AG09309 (cell line): Measurements from ENCODE around the gene PRKRIP1.

ENCODE experiments used
- DNase-seq: peaks from one replicate; pipeline ENCODE4 v3.0.0-alpha.2; 2010; ENCODE audit warnings: low read depth
- H3K4me3 ChIP-seq: 2 replicates; pipeline ENCODE4 v1.5.1; 2011; ENCODE audit warnings: mild to moderate bottlenecking, low read depth, low read length, moderate library complexity; ENCODE audit not compliant: control insufficient read depth
- TF ChIP-seq, protein P1 (sequence below): IDR thresholded peaks from 2 replicates; pipeline ENCODE4 v1.5.1; 2011; ENCODE audit warnings: mild to moderate bottlenecking, low read depth, low read length, inconsistent platforms; ENCODE audit not compliant: insufficient read depth, control insufficient read depth; ENCODE audit errors: missing control alignments

PRKRIP1 gene

DNA sequence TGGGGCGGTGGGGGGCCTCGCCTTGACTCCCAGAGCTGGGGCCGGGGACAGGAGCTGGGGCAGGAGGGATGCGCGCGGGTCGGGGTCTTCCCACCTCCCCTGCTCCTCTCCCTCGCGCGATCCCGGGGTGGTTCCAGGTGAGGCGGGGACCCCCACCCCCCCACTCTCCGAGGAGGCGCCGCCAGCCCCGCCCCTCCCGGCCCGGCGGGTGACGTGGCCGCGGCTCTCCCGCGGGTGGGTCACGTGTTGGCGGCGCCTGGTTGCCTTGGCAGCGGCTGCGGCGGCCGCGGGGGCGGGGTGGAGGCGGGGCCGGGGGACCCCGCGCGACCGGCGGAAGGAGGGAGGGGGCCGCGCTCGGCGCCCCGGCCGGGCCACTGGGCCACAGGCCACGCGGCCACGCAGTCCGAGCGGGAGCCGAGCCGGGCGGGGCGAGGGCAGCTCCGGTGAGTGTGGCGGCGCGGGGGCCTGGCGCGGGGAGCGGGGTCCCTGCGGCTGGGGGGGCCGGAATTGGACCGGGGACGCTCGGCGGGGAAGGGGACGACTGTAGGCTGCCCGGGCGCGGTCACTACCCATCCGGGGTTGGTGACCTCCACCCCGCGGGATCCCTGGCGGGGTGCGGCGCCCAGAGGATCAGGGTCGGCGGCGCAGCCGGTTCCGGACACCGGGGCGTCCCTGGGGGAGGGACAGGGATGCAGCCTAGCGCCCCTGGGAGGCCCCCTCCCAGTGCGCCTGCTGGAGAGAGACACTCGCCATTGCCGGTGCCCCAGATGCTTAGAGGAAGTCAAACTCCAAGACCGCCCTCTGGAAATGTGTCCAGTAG, 37.3 kb downstream of the PRKRIP1 start, which contains the start of gene ORAI2:
TSS of gene ORAI2 (plus strand) at position 357 of the 820 bp plus-strand sequence. CDS start 5,382 bp downstream, outside the sequence.
- peak within 1 kb of the TSS; percentile 76 for H3K4me3 ChIP-seq
- DNase-seq, result no peak
- TF ChIP-seq, protein P1, sequence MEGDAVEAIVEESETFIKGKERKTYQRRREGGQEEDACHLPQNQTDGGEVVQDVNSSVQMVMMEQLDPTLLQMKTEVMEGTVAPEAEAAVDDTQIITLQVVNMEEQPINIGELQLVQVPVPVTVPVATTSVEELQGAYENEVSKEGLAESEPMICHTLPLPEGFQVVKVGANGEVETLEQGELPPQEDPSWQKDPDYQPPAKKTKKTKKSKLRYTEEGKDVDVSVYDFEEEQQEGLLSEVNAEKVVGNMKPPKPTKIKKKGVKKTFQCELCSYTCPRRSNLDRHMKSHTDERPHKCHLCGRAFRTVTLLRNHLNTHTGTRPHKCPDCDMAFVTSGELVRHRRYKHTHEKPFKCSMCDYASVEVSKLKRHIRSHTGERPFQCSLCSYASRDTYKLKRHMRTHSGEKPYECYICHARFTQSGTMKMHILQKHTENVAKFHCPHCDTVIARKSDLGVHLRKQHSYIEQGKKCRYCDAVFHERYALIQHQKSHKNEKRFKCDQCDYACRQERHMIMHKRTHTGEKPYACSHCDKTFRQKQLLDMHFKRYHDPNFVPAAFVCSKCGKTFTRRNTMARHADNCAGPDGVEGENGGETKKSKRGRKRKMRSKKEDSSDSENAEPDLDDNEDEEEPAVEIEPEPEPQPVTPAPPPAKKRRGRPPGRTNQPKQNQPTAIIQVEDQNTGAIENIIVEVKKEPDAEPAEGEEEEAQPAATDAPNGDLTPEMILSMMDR, result no peak

DNA sequence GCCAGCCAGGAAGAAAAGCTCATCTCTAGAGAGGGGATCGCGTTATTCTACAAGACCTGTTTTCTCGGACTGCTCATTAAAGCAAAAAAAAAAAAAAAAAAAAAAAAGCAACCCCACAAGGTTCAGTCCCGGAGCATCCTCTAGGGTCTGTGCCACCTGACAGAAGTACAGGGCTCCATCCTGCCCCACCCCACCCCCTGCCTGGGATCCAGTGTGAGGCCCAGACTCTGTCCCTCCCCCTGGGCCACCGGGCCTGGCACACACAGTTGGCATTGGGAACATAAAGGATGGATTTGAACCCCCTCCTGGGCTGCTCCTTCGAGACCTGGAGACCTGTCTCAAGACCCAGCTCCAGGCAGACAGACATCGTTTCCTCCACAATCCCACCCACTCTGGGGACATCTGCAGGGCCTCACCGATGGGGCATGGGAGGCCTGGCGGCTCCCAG, 37.9 kb downstream of the PRKRIP1 start:
- DNase-seq, result no peak
- H3K4me3 ChIP-seq, result peak overlapping the region; percentile 76
- TF ChIP-seq, protein P1, result no peak

DNA sequence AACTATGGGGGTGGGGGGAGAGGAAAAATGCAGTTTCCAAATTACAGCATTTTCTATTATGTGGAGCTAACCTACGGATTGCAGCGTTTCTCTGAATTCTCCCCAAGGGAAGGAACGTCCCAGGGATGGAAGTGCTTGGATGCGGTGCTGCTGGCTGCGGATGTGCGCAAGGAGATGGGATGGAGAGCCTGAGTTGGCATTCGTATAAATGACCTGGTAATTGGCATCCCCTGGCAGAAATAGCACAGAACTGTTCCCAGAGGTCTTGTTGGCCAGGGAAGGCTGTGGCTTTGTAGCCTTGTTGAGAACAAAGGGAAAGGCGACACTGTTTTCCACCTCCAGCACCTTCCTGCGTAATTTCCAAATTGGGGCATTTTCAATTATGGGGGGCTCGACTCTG, 40.0 kb downstream of the PRKRIP1 start:
- TF ChIP-seq, protein P1, result no peak
- no peak for DNase-seq
- H3K4me3 ChIP-seq, result no peak overlapping the region

DNA sequence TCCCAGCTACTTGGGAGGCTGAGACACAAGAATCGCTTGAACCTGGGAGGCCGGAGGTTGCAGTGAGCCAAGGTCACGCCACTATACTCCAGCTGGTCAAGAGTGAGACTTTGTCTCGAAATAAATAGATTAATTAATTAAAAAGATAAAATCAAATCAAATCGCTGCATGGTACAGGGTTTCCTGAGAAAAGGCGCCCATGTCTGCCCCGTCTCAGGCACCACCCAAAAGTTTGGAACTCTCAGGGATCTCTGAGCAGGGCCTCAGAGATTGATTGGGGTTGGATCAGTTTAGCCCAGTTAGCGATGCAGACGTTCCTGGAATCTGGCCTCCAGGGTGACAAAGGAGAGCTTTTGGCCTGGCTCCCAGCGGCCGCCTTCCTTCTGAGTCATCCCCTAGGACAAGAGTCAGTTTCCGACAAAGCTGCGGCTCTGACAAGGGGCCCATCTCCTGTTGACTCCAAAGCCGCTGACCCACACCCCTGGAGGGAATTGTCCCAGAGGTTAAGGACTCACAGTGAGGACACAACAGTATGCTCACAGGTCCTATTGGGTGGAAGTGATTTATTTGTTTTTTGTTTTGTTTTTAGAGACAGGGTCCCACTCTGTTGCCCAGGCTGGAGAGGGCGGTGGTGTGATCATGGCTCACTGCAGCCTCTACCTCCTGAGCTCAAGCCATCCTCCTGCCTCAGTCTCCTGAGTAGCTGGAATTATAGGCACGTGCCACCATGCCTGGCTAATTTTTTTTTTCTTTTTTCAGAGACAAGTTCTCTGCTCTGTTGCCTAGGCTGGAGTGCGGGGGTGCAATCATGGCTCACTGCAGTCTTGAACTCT, 44.0 kb downstream of the PRKRIP1 start:
- H3K4me3 ChIP-seq, result no peak overlapping the region
- TF ChIP-seq, protein P1, result no peak
- no peak for DNase-seq

DNA sequence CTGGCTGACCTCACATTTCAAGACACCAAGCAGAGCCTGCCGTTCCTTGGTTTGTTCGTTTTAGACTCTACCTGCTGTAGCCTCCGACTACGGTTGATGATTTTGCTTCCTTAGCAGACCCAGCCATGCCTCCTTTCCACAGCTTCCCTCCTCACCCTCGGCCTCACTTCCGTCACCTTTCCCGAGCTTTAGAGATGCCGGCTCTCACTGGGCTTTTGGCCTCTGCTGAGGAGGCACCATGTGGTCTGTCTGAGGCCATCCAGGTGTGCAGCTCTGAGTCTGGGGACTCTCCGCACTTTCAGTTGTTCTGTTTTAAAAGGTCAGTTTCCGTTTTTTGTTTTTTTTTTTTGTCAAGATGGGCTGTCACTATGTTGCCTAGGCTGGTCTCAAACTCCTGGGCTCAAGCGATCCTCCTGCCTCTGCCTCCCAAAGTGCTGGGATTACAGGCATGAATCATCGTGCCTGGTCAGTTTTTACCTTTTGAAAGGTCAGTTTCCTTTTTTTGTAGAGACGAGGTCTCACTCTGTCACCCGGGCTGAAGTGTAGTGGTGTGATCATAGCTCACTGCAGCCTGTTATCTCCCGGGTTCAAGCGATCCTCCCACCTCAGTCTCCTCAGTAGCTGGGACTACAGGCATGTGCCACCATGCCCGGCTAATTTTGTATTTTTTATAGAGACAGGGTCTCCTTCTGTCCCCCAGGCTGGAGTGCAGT, 49.0 kb downstream of the PRKRIP1 start:
- TF ChIP-seq, protein P1, result no peak
- DNase-seq, result no peak

DNA sequence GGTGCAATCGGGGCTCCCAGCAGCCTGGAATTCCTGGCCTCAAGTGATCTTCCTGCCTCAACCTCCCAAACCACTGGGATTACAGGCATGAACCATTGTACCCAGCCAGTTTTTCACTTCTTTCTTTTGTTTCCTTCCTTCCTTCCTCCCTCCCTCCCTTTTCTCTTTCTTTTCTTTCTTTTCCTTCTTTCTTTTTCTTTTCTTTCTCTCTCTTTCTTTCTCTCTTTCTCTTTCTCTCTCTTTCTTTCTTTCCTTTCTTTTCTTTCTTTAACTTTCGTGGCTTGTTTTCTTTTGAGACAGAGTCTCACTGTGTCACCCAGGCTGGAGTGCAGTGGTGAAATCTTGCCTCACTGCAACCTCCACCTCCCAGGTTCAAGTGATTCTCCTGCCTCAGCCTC, 49.5 kb downstream of the PRKRIP1 start:
- no peak overlapping the region for H3K4me3 ChIP-seq
- TF ChIP-seq, protein P1, result no peak
- DNase-seq, result no peak

More for the DNA sequence above, 49.0 kb downstream of the PRKRIP1 start:
- H3K4me3 ChIP-seq, result no peak overlapping the region
